K562 (cell line): Measurements from ENCODE around the gene SFTPB. TPM values are rescaled to one million over a fixed set of nuclear protein-coding genes. Genes with fewer than 3 reads are reported as not detected.

Experiments
- BCOR ChIP-seq: fragments of 450-650 bp; IDR thresholded peaks from 2 replicates; pipeline ENCODE4 v1.6.1; 2016
- CBX1 ChIP-seq: sonication (generic); IDR thresholded peaks from 2 replicates; pipeline ENCODE4 v1.6.1; 2016; ENCODE audit warnings: antibody characterized with exemption, low read depth, mild to moderate bottlenecking
- ETV5 ChIP-seq: sonication (generic); formaldehyde crosslinking; IDR thresholded peaks from 2 replicates; pipeline ENCODE4 v1.4.0; 2020; ENCODE audit warnings: low read depth, mild to moderate bottlenecking, missing genetic modification reagents
- GATA2 ChIP-seq: sonication (generic); formaldehyde crosslinking; IDR thresholded peaks from 2 replicates; pipeline ENCODE4 v1.4.0; 2020; ENCODE audit warnings: mild to moderate bottlenecking, missing genetic modification reagents
- HNRNPH1 ChIP-seq: fragments of 200-400 bp; formaldehyde crosslinking; optimal IDR thresholded peaks from 2 replicates; pipeline ENCODE3; 2017; ENCODE audit warnings: low read depth, mild to moderate bottlenecking, low read length, moderate library complexity
- MYC ChIP-seq, 2 experiments: fragments of 250-450 bp in 1 of 2; sonication (Bioruptor Pico) in 1 of 2; IDR thresholded peaks; 2 replicates each; pipeline versions ENCODE4 v1.5.1 to v1.6.1; 2012 to 2021; ENCODE audit warnings: low read depth in 2 of 2, borderline replicate concordance in 1 of 2, improper control_type of control experiment in 1 of 2, low read length in 1 of 2, mild to moderate bottlenecking in 1 of 2, moderate library complexity in 1 of 2
- NR2C2 ChIP-seq, 2 experiments: fragments of 200-800 bp in 1 of 2; sonication (Bioruptor generic) in 1 of 2; sonication (generic) in 1 of 2; formaldehyde crosslinking in 1 of 2; IDR thresholded peaks; 2 replicates each; pipeline versions ENCODE4 v1.6.1 to v1.8.0; 2016 to 2022; ENCODE audit warnings: mild to moderate bottlenecking in 1 of 2, missing compliant biosample characterization in 1 of 2, missing genetic modification characterization in 1 of 2, missing genetic modification reagents in 1 of 2
- PTTG1 ChIP-seq: fragments of 450-650 bp; IDR thresholded peaks from 2 replicates; pipeline ENCODE4 v1.6.1; 2016; ENCODE audit warnings: low read depth, mild to moderate bottlenecking, missing genetic modification characterization, missing compliant biosample characterization
- RBM15 ChIP-seq: fragments of 200-400 bp; formaldehyde crosslinking; IDR thresholded peaks from 2 replicates; pipeline ENCODE4 v1.6.1; 2018; ENCODE audit warnings: mild to moderate bottlenecking, low read length, moderate library complexity; ENCODE audit not compliant: insufficient read depth
- SP1 ChIP-seq: sonication (generic); formaldehyde crosslinking; IDR thresholded peaks from 2 replicates; pipeline ENCODE4 v1.8.1; 2022; ENCODE audit warnings: mild to moderate bottlenecking, missing genetic modification reagents
- TEAD4 ChIP-seq, 2 experiments: sonication (generic) in 1 of 2; formaldehyde crosslinking in 1 of 2; IDR thresholded peaks; 2 replicates each; pipeline versions ENCODE4 v1.6.1 to v1.8.0; 2012 to 2022; ENCODE audit warnings: borderline replicate concordance in 1 of 2, inconsistent platforms in 1 of 2, low read length in 1 of 2, mild to moderate bottlenecking in 1 of 2, missing genetic modification reagents in 1 of 2
- TFAM ChIP-seq: fragments of 250-450 bp; sonication (Bioruptor Pico); conservative IDR thresholded peaks from 2 replicates; pipeline ENCODE4 v1.5.0; 2021; ENCODE audit warnings: mild to moderate bottlenecking, moderate library complexity
- ZNF143 ChIP-seq: sonication (generic); formaldehyde crosslinking; IDR thresholded peaks from 2 replicates; pipeline ENCODE4 v1.9.0; 2022; ENCODE audit warnings: mild to moderate bottlenecking, missing genetic modification reagents
- ZNF696 ChIP-seq: fragments of 250-450 bp; sonication (Bioruptor Pico); conservative IDR thresholded peaks from 2 replicates; pipeline ENCODE4 v1.4.0; 2020; ENCODE audit warnings: mild to moderate bottlenecking, moderate library complexity
- polyA plus RNA-seq, 8 experiments: library from polyadenylated mRNA; depleted of rRNA in 4 of 8; stranded (reverse) in 5 of 8; unstranded in 3 of 8; fragments of >200 nt; fragmentation: Nextera tagmentation in 2 of 8; fragmentation: Illumina TruSeq in 1 of 8; extraction: Ambion mirVana in 2 of 8; extraction: Trizol in 1 of 8; gene quantifications; 2 replicates each; pipeline versions ENCODE4 v1.2.1 to v1.2.3, GENCODE V29; 2011 to 2014; ENCODE audit warnings: inconsistent platforms in 1 of 8, missing spikeins in 1 of 8
- total RNA-seq, 7 experiments: library from RNA; depleted of rRNA in 6 of 7; stranded (reverse); fragments of >200 nt in 6 of 7; fragmentation: Illumina TruSeq in 2 of 7; extraction: Trizol in 2 of 7; gene quantifications; 2 replicates each; pipeline versions ENCODE4 v1.2.1 to v1.2.3, GENCODE V29; 2011 to 2021; ENCODE audit warnings: low replicate concordance in 1 of 7
- TF ChIP-seq, protein P1 (sequence below): fragments of 450-650 bp; IDR thresholded peaks from 2 replicates; pipeline ENCODE4 v1.6.1; 2017; ENCODE audit warnings: antibody characterized with exemption, mild to moderate bottlenecking
- TF ChIP-seq, protein P2 (sequence below): sonication (generic); IDR thresholded peaks from 2 replicates; pipeline ENCODE4 v1.6.1; 2016
- TF ChIP-seq, protein P3 (sequence below), 2 experiments: IDR thresholded peaks; 2 replicates each; pipeline ENCODE4 v1.6.1; 2011; ENCODE audit warnings: borderline replicate concordance in 1 of 2, control low read depth in 1 of 2, low read depth in 1 of 2, low read length in 1 of 2, mild to moderate bottlenecking in 1 of 2, mixed read lengths in 1 of 2, moderate library complexity in 1 of 2; ENCODE audit not compliant: insufficient read depth in 1 of 2, insufficient read length in 1 of 2, poor library complexity in 1 of 2, severe bottlenecking in 1 of 2; ENCODE audit errors: extremely low read depth in 1 of 2
- TF ChIP-seq, protein P4 (sequence below): fragments of 250-450 bp; sonication (Bioruptor Pico); IDR thresholded peaks from 2 replicates; pipeline ENCODE4 v1.9.0; 2021; ENCODE audit warnings: mild to moderate bottlenecking
- TF ChIP-seq, protein P5 (sequence below): fragments of 450-650 bp; IDR thresholded peaks from 2 replicates; pipeline ENCODE4 v1.6.1; 2016; ENCODE audit warnings: low read depth, mild to moderate bottlenecking, moderate library complexity

The SFTPB gene
- total and polyA plus RNA-seq, 9 of the 15 experiments (the other 6 are each of a cell fraction or from before 2014, with no cell fraction given), result 0.03 to 7.0 TPM; not detected in 7

DNA sequence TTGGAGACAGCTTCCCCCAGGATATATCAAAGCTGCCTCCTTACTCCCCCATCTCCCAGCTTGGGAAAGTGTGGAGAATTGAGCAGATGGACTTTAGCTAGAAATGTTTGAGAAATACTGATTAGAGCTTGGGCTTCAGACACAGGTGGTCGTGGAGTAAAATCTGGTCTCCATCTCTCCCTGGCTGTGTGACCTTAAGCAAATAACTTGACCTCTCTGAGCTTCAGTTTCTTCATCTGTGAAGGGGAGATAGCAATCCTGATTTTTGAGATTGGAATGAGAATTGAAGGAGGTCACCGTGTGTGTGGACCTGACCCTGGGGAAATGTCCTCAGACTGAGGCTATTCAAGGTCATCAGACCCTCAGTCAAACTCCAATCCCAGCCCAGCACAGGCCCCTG, 29.7 kb upstream of the SFTPB start (continued):
- TF ChIP-seq, protein P1, sequence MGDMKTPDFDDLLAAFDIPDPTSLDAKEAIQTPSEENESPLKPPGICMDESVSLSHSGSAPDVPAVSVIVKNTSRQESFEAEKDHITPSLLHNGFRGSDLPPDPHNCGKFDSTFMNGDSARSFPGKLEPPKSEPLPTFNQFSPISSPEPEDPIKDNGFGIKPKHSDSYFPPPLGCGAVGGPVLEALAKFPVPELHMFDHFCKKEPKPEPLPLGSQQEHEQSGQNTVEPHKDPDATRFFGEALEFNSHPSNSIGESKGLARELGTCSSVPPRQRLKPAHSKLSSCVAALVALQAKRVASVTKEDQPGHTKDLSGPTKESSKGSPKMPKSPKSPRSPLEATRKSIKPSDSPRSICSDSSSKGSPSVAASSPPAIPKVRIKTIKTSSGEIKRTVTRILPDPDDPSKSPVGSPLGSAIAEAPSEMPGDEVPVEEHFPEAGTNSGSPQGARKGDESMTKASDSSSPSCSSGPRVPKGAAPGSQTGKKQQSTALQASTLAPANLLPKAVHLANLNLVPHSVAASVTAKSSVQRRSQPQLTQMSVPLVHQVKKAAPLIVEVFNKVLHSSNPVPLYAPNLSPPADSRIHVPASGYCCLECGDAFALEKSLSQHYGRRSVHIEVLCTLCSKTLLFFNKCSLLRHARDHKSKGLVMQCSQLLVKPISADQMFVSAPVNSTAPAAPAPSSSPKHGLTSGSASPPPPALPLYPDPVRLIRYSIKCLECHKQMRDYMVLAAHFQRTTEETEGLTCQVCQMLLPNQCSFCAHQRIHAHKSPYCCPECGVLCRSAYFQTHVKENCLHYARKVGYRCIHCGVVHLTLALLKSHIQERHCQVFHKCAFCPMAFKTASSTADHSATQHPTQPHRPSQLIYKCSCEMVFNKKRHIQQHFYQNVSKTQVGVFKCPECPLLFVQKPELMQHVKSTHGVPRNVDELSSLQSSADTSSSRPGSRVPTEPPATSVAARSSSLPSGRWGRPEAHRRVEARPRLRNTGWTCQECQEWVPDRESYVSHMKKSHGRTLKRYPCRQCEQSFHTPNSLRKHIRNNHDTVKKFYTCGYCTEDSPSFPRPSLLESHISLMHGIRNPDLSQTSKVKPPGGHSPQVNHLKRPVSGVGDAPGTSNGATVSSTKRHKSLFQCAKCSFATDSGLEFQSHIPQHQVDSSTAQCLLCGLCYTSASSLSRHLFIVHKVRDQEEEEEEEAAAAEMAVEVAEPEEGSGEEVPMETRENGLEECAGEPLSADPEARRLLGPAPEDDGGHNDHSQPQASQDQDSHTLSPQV, result no peak
- TF ChIP-seq, protein P2, sequence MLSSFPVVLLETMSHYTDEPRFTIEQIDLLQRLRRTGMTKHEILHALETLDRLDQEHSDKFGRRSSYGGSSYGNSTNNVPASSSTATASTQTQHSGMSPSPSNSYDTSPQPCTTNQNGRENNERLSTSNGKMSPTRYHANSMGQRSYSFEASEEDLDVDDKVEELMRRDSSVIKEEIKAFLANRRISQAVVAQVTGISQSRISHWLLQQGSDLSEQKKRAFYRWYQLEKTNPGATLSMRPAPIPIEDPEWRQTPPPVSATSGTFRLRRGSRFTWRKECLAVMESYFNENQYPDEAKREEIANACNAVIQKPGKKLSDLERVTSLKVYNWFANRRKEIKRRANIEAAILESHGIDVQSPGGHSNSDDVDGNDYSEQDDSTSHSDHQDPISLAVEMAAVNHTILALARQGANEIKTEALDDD, result no peak
- TF ChIP-seq ZNF143 (CRISPR knock-in tag), result no peak
- no peak for TF ChIP-seq HNRNPH1
- no peak for TF ChIP-seq MYC (IDR thresholded peaks at IDR 0.05; ENCODE audit: low read depth, low read length)
- TF ChIP-seq MYC (CRISPR knock-in tag; IDR thresholded peaks at IDR 0.05; ENCODE audit: borderline replicate concordance, low read depth), result no peak
- TF ChIP-seq ETV5 (CRISPR knock-in tag), result no peak
- no peak for TF ChIP-seq SP1 (CRISPR knock-in tag)
- TF ChIP-seq, protein P3, sequence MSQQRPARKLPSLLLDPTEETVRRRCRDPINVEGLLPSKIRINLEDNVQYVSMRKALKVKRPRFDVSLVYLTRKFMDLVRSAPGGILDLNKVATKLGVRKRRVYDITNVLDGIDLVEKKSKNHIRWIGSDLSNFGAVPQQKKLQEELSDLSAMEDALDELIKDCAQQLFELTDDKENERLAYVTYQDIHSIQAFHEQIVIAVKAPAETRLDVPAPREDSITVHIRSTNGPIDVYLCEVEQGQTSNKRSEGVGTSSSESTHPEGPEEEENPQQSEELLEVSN (IDR thresholded peaks at IDR 0.05; ENCODE audit: borderline replicate concordance in 1 of 2, extremely low read depth in 1 of 2, insufficient read depth in 1 of 2, insufficient read length in 1 of 2, low read depth in 1 of 2, low read length in 1 of 2, poor library complexity in 1 of 2, severe bottlenecking in 1 of 2), result no peak
- TF ChIP-seq TEAD4 (IDR thresholded peaks at IDR 0.05; ENCODE audit: low read length), result no peak
- TF ChIP-seq TEAD4 (CRISPR knock-in tag; IDR thresholded peaks at IDR 0.05; ENCODE audit: borderline replicate concordance), result no peak
- TF ChIP-seq NR2C2 (CRISPR knock-in tag; IDR thresholded peaks at IDR 0.05), result no peak
- TF ChIP-seq NR2C2 (tag; IDR thresholded peaks at IDR 0.05), result no peak
- no peak for TF ChIP-seq PTTG1 (tag)
- TF ChIP-seq RBM15, result no peak
- TF ChIP-seq CBX1, result no peak
- TF ChIP-seq GATA2, result no peak
- no peak for TF ChIP-seq ZNF696 (CRISPR knock-in tag)
- TF ChIP-seq, protein P4, sequence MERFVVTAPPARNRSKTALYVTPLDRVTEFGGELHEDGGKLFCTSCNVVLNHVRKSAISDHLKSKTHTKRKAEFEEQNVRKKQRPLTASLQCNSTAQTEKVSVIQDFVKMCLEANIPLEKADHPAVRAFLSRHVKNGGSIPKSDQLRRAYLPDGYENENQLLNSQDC, result no peak
- TF ChIP-seq, protein P5, sequence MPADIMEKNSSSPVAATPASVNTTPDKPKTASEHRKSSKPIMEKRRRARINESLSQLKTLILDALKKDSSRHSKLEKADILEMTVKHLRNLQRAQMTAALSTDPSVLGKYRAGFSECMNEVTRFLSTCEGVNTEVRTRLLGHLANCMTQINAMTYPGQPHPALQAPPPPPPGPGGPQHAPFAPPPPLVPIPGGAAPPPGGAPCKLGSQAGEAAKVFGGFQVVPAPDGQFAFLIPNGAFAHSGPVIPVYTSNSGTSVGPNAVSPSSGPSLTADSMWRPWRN, result no peak
- TF ChIP-seq TFAM, result no peak
- peak; percentile 85 for TF ChIP-seq BCOR
